Chondrocyte (in vitro differentiated cells): ENCODE results near the gene NRARP. TPM values are rescaled to one million over a fixed set of nuclear protein-coding genes. Genes with fewer than 3 reads are reported as not detected.

ENCODE experiments used
- DNase-seq: peaks from one replicate; pipeline ENCODE4 v3.0.0; 2021; ENCODE audit warnings: mixed read lengths, low spot score
- H3K27ac Mint-ChIP-seq: one replicate; pipeline ENCODE4 v1.8.0; 2021; ENCODE audit warnings: mild to moderate bottlenecking, moderate library complexity, mixed read lengths; ENCODE audit not compliant: unreplicated experiment
- H3K27me3 Mint-ChIP-seq: 2 replicates; pipeline ENCODE4 v1.8.0; 2021; ENCODE audit warnings: low read depth, mixed read lengths
- H3K36me3 Mint-ChIP-seq: 2 replicates; pipeline ENCODE4 v1.8.0; 2021; ENCODE audit warnings: low read depth, mixed read lengths
- H3K4me1 Mint-ChIP-seq: 2 replicates; pipeline ENCODE4 v1.8.0; 2021; ENCODE audit warnings: low read depth, mild to moderate bottlenecking, mixed read lengths
- H3K4me3 Mint-ChIP-seq: one replicate; pipeline ENCODE4 v1.8.0; 2021; ENCODE audit warnings: mild to moderate bottlenecking, moderate library complexity, mixed read lengths; ENCODE audit not compliant: unreplicated experiment
- H3K9me3 Mint-ChIP-seq: 2 replicates; pipeline ENCODE4 v1.8.0; 2021; ENCODE audit warnings: low read depth, mixed read lengths
- total RNA-seq: library from RNA; stranded (reverse); gene quantifications from 3 replicates; pipeline ENCODE4 v1.2.1, GENCODE V29; 2021
- TF ChIP-seq, protein P1 (sequence below): fragments of 200-600 bp; sonication (generic); IDR thresholded peaks from 2 replicates; pipeline ENCODE4 v1.5.0; 2021; ENCODE audit warnings: antibody characterized with exemption, mild to moderate bottlenecking, moderate library complexity

NRARP gene
- total RNA-seq, 1 donor from 2014 or later = 6.7 TPM

DNA sequence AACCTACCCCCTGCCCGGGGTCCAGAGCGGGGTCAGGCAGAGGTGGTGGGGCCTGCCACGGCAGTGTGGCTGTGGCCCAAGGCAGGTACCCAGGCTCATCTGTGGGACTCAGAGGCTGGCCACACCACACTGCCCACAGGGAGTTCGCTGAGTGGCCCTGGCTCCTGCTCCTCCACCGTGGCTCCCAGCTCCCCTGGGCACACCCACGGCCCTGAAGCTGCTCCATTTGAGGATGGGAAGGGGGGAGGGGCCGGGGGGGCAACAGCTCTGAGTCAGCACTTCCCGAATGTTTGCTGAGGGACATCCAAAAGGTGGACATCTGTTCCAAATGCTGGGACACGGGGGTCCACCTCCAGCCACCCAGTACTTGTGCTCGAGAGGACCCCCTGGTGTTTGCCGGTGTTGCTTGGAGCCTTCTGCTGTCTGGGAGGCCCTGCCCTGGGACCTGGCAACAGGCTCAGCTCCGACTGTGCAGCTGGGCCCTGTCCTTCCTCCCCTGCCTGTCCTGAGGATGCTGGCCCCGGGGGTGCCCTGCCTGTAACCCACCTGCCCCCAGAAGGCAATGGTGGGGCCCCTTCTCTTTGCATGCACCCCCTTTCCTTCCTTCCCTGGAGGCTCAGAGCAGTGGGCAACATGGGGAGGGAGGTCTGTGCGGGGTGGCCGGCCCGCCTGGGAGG, 2.5 kb upstream of the NRARP start:
- Mint-ChIP-seq H3K4me3 (no peak overlapping the region), H3K27ac (peak overlapping the region; percentile 27), H3K27me3 (no peaks in the 10 kb centered on the region), H3K4me1 (peaks cover 22% of the 10 kb centered on the region), H3K36me3 (no peaks in the 10 kb centered on the region), H3K9me3 (no peaks in the 10 kb centered on the region)
- peak; percentile 58 for DNase-seq
- TF ChIP-seq, protein P1, sequence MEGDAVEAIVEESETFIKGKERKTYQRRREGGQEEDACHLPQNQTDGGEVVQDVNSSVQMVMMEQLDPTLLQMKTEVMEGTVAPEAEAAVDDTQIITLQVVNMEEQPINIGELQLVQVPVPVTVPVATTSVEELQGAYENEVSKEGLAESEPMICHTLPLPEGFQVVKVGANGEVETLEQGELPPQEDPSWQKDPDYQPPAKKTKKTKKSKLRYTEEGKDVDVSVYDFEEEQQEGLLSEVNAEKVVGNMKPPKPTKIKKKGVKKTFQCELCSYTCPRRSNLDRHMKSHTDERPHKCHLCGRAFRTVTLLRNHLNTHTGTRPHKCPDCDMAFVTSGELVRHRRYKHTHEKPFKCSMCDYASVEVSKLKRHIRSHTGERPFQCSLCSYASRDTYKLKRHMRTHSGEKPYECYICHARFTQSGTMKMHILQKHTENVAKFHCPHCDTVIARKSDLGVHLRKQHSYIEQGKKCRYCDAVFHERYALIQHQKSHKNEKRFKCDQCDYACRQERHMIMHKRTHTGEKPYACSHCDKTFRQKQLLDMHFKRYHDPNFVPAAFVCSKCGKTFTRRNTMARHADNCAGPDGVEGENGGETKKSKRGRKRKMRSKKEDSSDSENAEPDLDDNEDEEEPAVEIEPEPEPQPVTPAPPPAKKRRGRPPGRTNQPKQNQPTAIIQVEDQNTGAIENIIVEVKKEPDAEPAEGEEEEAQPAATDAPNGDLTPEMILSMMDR = peak; percentile 55

DNA sequence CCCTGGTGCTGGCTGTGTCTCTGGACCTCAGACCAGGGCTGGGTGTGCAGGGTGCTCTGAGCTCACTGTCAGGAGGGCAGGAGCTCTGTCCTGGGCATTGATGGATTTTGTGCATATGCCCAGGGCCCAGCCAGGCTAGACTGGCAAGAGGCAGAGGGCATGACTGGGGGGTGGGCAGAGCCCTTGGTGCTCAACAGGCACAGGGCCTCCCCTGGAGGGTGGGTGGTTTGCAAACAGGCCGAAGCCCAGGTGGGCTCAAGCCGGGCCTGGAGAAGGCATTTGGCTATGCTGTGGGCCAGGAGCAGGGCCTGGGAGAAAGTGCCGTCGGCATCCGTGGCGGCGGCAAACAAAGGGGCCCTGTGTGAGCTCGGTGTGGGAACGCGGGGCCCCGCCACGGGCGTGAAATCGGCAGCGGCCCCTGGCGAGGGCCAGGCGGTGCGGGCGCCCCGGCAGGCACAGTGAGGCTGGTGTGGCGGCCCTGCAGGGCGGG, 1.9 kb upstream of the NRARP start:
- Mint-ChIP-seq H3K27ac (no peak overlapping the region), H3K36me3 (no peaks in the 10 kb centered on the region), H3K27me3 (no peaks in the 10 kb centered on the region), H3K9me3 (no peaks in the 10 kb centered on the region), H3K4me3 (no peak overlapping the region), H3K4me1 (peaks cover 22% of the 10 kb centered on the region)
- TF ChIP-seq, protein P1 = no peak
- peak; percentile 87 for DNase-seq

DNA sequence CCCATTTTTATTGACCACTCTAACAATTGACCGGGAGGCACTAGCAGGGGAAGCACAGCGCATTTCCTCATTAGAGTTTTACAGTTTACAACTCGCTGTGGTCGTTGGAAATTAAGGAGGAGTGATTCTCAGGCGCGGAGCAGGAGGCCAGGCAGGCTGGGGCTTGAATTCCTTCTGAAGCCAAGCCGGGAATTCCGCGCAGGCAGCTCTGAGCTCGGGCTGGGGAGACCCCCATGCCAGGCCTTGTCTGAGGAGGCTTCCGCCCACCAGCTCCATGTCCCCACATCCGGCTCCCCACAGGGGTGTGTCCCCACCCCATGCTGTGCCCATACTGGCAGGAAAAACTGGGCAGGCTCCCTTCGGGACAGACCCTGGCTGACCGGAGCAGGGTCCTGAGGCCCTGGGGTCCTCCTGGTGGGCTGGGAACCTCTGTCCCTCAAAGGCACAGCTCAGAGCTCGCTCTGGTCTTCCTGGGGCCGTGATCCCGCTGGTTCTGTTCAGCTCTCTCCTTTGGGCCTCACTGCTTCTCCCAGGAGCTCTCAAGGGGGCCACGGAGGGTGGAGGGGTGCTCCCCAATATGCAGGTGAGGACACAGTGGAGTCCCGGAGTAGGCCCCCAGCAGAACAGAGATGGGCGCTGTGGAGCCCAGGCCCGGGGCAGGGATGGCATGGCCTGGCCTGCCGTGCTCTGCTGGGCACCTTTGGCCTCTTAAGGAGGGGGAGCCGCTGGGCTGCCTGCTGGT, 1.3 kb upstream of the NRARP start:
- peak; percentile 68 for DNase-seq
- Mint-ChIP-seq H3K4me1 (peaks cover 22% of the 10 kb centered on the region), H3K27me3 (no peaks in the 10 kb centered on the region), H3K4me3 (no peak overlapping the region), H3K36me3 (no peaks in the 10 kb centered on the region), H3K27ac (no peak overlapping the region), H3K9me3 (no peaks in the 10 kb centered on the region)
- TF ChIP-seq, protein P1 = no peak

DNA sequence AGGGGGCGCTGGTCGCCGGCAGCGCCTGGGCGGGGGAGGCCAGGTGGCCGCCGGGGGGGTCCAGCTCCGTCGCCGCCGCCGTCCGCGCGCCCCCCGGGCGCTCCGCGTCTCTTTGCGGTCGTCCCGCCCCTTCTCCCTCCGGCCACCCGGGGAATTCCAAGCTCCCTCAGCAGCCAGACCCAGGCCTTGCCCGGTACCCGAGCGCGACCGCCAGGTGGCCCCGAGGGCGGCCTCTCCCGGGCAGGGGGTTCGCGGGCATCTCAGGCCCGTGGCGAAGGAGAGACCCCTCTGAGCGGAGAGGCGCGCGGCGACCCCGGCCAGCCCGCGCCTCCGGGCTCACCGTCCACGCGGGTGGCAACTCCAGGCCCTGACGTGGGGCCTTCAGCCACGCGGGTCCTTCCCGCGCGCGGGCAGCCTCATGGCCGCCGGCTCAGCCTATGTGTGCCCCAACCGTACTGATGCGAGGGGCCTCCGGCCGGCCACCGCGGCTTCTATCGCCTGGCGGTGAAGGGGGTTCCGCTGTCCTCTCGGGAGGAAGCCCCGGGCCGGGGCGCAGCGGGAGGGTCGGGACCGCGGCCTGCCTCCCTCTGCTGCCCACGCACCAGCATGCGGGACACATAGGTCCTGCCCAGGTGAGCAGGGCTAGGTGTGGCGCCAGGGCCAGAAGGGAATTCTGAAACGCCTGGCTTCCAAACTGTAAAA, 529 bp upstream of the NRARP start:
- no peak for DNase-seq
- Mint-ChIP-seq H3K27ac (no peak overlapping the region), H3K27me3 (no peaks in the 10 kb centered on the region), H3K36me3 (no peaks in the 10 kb centered on the region), H3K4me1 (peaks cover 22% of the 10 kb centered on the region), H3K4me3 (no peak overlapping the region), H3K9me3 (no peaks in the 10 kb centered on the region)
- TF ChIP-seq, protein P1 = peak; percentile 79
